Stimulated activated CD4-positive, alpha-beta T cell treated with anti-CD3 and anti-CD28 coated beads, TNF-alpha, amount 100 ng/mL, for 4 hours (primary cell): ENCODE results near the gene KPNA5.
"Not testable (repeated sequence)": the region's sequence is repeated elsewhere in the genome, so short reads cannot be mapped to it uniquely, and the experiment has no call there.

ENCODE experiments used
- DNase-seq, 3 experiments: peaks; one replicate each; pipeline ENCODE4 v3.0.0-alpha.2; 2020; ENCODE audit warnings: low read depth in 3 of 3

The KPNA5 gene

DNA sequence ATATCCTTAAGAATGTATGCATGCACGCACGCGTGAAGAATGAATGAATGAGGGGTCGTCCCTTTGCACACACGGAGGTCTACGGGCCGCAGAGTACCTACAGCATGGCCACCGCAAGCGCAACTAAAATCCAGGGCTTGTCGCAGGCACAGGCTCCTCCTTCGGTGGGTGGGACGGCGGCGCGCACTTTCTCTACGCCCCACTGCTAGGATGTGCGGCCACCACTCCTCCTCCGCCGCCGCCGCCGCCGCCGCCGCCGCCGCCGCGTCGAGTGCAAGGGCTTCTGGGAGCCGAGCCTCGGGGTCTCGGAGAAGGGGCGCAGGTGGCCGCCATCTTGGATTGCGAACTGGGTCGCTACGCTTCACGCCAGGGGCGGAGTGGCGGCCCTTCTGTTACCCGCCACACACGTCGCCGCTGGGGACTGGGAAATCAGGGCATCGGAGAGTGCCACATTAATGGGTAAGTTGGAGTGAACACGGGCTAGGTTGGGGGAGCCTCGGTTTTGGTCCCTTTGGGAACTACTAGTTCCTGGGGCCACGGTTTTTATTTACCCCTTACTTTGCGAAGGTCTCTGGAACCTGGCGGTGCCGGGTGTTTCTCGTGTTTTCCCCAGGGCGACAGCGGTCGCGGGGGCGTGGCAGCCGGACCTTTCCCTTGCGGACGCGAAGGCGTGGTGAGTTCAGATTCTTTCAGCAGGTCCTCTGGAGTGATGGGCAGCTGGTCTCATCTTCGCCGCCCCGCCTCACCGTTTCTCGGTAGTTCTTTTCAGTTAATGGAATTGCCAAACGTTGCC is at the start of gene KPNA5:
TSS of gene KPNA5 (plus strand) at position 332 of the 793 bp plus-strand sequence. CDS start at position 456, 124 bp downstream.
- DNase-seq = peak; percentile 83 to 84 (median 83)

DNA sequence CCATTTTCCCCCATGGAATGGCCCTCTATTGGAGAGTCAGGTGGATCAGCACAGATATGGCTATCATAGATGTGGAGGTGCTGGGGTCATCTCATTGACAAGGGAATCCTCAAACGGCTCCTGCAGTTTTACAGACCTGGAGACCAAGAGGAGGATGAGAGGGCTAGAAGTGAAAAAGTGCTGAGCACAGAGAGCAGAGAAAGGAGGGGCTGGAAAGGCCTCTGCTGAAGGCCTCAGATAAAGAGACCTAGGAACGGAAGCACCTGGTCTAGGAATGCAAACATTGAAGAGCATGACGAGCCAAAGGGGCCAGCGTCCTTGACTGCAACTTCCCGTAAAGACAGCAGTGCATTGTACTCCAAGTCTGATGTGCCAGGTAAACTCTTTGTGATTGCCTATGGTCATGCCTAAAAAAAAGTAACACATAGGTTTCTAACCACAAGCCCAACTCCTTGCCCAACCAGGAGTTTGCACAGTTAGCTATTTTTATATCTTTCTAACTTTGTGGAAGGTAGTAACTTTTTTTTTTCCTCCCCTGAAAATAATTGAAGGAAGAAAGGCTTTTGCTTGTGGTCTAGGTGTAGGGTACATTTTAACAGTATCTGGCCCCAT is 49.5 kb upstream of the KPNA5 start:
- no peak for DNase-seq

DNA sequence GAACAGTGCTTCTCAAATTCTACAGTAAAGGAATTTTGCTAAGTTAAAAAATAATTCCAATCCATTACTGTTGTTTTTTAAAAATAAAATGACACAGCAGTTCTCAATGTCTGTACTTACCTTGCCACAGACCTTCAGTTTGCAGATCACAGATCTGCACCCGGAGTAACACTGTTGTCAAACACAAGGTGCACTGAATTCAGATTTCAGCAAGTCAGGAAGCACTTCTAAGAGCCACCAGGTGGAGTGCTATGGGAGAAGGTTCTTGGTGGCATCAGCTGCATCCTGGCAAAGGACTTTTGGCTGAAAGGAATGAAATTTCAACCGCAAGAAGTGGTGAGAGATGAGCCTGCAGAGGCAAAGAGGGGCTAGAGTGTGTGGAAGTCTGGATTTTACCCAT is 47.3 kb upstream of the KPNA5 start:
- DNase-seq = no peak

DNA sequence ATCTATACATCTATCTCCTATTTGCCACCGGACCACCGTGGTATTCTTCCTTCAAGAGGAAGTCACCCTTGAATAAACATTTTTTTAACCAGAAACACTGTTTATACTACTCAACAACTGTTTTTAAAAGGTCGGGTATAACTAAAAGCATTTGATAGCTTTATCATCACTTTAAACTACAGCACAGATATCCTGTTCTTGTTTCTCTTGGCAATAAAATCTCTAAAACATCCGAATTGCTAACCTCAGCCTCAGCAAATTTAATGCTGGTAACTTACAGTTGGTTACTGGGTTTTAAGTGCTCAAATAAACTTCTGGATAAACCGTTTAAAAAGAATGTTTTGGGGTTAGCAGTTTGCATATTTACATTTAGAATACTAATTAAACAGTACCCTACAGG is 32.9 kb upstream of the KPNA5 start:
- DNase-seq = no peak

DNA sequence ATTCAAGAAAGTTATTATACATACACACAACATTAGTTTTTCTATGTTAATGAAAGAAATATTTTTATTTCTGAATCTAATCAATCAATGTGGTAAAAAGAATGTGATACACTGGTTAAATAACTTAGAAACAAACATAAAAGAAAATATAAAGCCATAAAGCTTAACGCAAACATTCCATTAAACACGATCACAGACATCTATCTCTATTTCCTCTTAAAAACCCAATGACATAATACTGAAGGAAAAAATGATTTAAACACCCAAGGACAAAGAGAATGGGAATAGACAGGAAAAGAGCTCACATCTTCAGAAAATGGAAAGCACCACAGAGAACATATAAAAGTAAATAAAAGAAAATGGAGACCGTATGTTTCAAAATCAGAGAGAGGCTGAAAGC is 31.9 kb upstream of the KPNA5 start:
- no peak for DNase-seq

DNA sequence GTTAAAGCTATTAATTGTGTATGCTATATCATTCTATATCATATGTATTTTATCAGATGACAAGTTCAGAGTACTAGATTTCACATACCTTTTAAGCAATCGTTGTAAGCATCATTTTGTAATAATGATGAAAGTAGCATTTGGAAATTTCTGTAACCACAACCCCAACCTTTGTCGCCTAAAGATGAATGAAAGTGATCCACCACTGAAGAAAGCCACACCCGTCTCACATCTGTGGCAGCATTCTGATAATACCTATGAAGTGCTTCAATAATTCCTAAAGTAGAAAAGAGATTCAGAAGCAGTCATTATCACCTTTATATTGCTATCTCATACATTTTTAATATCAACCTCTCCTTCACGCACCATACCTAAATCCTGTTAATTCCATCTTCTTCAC is 29.1 kb upstream of the KPNA5 start:
- no peak for DNase-seq

DNA sequence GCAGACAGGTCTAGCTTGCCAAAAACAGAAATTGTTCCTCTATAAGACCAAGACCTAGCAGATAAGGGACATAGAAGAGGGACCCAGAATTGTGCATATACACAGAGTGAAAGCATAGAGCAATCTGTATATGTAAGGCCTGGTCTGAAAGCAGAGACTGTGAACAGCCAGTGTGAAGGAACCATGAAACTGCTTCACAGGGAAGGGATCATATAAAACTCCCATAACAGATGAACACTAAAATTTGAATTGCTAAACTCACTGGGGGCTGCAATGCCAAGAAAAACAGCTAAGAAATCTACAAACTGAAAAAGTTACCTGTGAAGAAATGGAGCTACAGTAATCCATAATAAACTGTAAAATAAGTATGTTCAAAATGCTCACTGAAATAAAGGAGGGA is 19.4 kb upstream of the KPNA5 start:
- no peak for DNase-seq

DNA sequence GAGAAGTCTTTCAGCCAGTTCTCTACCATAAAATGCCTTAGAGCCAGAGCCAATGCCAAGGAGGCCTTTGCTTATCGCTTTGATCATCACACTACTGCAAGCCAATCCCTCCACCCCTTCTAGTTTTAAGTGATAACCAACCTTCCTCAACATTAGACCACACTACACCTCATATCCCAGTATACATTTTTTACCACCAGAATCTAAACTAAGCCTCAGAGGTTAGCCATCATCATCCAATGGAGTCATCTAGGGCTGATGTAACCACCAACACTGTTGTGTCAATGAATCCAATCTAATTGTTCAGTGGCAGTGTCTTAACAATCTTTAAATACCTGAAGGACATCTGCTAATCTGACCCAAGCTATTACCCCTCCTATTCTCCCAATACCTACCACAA is 18.8 kb upstream of the KPNA5 start:
- no peak for DNase-seq

DNA sequence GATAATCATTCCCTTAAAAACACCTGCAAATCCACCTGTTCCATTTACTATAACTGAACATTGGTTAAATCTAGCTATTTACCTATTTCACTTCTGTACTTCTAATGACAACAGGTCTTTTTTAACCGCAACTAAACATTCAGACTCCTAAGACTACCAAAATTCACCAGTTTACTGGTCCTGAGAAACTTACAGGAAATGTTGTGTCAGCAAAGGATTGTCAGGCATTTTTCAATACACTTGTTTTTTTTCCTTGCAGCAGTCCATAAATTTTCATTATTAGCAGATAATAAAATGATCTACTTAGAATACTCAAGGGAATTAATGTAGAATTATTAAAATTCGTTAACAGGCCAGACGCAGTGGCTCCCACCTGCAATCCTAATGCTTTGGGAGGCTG is 17.7 kb upstream of the KPNA5 start:
- no peak for DNase-seq

DNA sequence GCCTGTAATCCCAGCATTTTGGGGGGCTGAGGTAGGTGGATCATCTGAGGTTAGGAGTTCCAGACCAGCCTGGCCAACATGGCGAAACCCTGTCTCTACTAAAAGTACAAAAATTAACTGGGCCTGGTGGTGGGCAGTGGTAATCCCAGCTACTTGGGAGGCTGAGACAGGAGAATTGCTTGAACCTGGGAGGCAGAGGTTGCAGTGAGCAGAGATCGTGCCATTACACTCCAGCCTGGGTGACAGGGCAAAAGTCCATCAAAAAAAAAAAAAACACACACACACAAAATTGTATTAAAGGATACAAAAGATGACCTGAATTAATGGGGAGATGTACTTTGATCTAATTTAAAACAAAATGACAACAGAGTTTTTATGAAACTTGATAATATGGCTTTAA is 16.8 kb upstream of the KPNA5 start:
- DNase-seq = not testable (repeated sequence)

DNA sequence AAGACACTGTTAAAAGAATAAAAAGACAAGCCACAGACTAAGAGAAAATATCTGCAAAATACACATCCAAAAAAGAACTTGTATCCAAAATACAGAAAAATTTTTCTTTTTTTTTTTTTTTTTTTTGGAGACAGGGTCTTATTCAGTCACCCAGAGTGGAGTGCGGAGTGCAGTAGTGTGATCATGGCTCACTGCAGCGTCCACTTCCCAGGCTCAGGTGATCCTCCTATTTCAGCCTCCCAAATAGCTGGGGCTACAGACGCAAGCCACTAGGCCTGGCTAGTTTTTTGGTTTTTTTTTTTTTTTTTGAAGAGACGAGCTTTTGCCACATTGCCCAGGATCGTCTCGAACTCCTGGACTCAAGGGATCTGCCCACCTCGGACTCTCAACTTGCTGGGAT is 15.5 kb upstream of the KPNA5 start:
- DNase-seq = no peak

DNA sequence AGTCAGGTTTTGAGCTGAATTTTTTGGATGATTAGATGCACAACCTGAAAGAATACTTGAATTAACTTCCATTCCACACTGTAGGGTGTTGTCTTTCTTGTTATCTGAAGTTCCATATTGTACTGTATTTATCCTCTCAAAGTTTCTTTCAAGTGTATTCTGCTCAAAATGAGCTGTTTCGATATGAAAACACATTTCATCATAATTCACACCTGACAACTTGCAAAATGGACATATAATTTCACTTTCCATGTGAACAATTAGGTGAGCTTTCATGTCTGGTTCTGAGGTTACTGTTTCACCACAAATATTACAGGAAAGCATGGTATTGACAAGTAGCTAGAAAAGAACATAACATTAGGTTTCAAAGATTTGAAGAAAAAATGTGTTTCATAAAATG is 14.1 kb upstream of the KPNA5 start:
- no peak for DNase-seq

DNA sequence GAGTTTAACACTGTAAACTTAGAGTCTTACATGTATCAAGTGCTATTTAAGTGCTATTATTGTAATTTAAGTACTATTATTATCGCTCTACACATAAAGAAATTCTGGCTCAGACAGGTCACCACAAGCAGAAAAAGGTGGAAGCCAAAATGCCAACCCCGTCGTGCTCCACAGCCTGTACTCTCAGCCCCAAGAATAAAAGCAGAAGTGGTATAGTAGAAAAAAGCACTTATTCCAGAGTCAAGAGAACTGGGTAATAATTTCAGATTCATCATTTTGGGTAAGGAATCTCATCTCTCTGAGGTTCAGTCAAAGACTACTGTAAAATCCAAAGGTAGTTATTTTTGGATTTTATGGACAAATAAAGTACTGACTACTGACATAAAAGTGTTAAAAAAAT is 13.4 kb upstream of the KPNA5 start:
- no peak for DNase-seq

DNA sequence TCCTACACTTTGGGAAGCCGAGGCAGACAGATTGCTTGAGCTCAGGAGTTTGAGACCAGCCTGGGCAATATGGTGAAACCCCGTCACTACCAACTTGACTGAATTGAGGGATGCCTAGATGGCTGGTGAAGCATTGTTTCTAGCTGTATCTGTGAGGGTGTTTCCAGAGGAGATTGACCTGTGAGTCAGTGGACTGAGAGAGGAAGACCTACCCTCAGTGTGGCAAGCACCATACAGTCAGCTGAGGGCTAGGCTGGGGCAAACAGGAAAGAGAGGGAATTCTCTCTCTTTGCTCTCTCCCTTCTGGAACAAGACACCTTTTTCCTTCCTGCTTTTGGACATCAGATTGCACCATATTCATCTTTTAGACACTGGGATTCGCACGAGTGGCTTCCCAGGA is 8.7 kb upstream of the KPNA5 start:
- no peak for DNase-seq

DNA sequence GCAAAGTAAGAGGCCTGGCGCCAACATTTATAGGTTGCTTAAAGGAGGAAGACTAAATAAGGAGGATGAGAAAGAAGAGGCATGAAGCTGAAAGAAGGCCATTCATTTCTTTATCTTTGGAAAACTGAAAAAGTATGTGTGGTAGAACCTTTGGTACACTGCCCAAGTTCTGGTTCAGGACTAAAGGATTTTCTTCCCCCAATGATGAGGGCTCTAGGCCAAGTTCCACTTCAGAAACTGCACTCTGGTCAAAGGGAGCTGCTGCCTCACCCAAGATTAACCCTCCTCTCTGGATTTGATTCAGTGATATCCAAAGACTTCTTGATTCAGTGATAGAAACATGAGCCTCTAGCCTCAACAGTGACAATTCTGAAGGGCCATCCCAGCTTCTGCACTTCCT is 5.0 kb upstream of the KPNA5 start:
- DNase-seq = no peak

DNA sequence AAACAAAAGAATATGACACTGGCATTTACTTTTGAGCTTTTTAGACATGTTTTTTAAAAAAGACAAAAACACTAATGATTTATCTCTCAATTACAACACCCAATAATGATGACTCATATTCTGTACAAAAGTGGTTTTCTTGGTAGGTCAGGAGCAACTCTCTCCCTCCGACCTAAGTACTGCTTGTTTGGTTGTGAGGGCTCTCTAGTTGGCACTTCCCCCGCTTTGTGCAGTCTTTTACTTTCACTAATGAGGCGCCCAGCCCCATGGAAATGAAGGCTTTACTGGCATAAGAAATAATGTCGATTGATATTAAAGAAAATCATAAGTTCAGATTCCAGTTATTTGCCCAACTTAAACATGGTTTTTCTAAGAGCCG is 1.3 kb downstream of the KPNA5 start:
- DNase-seq = peak in 1 of 3 experiments; percentile 9

DNA sequence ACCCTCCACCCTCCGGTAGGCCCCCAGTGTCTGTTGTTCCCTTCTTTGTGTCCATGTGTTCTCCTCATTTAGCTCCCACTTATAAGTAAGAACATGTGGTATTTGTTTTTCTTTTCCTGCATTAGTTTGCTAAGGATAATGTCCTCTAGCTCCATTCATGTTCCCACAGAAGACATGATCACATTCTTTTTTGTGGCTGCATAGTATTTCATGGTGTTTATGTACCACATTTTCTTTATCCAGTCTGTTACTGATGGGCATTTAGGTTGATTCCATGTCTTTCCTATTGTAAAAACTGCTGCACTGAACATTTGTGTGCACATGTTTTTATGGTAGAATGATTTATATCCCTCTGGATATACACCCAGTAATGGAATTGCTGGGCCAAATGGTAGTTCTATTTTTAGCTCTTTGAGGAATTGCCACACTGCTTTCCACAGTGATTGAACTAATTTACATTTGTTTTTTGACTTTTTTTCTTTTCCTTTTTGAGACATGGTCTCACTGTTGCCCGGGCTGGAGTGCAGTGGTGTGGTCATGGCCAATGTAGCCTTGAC is 4.5 kb downstream of the KPNA5 start:
- DNase-seq = no peak

DNA sequence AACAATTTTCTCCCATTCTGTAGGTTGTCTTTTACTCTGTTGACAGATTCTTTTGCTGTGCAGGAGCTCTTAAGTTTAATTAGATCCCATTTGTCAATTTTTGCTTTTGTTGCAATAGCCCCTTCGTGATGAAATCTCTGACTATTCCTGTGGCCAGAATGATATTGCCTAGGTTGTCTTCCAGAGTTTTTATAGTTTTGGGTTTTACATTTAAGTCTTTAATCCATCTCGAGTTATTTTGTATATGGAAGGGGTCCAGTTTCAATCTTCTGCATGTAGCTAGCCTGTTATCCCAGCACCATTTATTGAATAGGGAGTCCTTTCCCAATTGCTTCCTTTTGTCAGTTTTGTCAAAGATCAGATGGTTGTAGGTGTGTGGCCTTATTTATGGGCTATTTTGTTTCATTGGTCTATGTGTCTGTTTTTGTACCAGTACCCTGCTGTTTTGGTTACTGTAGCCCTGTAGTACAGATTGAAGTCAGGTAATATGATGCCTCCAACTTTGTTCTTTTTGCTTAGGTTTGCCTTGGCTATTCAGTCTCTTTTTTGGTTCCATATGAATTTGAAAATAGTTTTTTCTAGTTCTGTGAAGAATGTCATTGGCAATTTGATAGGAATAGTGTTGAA is 5.6 kb downstream of the KPNA5 start:
- not testable (repeated sequence) for DNase-seq

DNA sequence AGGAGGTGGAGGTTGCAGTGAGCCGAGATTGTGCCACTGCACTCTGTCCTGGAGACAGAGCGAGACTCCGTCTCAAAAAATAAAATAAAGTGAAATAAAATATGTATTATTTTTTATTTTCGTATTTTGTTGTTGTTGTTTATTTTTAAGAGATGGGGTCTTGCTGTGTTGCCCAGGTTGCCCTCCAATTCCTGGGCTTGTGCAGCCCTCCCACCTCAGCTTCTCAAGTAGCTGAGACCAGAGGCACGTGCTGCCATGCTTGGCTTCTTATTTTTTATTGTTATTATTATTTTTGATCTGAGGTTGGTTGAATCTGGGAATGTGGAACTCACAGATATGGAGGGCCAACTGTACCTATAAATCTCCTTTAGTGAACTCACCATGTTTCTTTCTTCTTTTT is 10.1 kb downstream of the KPNA5 start:
- no peak for DNase-seq

DNA sequence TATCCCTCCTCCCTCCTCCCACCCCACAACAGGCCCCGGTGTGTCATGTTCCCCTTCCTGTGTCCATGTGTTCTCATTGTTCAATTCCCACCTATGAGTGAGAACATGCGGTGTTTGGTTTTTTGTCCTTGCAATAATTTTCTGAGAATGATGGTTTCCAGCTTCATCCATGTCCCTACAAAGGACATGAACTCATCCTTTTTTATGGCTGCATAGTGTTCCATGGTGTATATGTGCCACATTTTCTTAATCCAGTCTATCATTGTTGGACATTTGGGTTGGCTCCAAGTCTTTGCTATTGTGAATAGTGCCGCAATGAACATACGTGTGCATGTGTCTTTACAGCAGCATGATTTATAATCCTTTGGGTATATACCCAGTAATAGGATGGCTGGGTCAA is 11.9 kb downstream of the KPNA5 start:
- not testable (repeated sequence) for DNase-seq

DNA sequence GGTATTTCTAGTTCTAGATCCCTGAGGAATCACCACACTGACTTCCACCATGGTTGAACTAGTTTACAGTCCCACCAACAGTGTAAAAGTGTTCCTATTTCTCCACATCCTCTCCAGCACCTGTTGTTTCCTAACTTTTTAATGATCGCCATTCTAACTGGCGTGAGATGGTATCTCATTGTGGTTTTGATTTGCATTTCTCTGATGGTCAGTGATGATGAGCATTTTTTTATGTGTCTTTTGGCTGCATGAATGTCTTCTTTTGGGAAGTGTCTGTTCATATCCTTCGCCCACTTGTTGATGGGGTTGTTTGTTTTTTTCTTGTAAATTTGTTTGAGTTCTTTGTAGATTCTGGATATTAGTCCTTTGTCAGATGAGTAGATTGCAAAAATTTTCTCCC is 12.3 kb downstream of the KPNA5 start:
- DNase-seq = not testable (repeated sequence)

DNA sequence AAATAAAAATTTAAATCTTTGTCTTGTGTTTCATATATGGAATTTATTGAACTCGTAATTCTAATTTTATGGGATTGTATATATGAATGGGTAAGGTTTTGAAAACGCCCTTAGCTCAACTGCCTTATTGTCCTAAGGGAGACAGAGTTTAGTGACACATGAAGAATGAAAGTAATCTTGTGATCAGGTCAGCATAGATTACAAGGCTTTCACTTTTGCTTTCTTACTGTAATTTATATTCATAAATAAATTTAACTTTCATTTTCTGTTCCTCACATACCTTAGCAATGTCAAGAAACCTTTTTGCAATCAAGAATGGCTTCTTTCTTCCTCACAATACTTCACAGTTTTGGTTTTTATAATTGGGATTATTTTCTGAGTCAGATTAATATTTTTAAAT is 14.4 kb downstream of the KPNA5 start:
- no peak for DNase-seq

DNA sequence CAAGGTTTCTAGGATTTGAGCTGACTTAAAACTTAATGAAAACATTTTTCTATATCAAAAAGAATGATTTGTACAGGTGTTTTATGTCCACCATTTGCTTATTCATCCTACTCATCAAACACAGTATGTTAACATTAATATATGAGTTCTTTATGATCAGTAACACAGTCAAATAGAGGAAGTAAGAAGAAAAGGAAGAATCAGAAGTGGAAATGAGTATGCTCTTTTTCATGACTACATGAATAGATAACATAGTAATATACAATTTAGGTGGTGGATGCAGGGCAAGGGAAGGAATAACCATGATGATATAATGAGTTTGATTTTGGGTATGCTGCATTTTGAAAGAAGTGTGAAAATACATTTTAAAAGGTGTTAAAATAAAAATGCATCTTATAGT is 16.5 kb downstream of the KPNA5 start:
- DNase-seq = no peak
